HuH-7 (cell line): ENCODE measurements around the gene ENO1.

Source experiments
- DNase-seq: peaks from one replicate; pipeline ENCODE4 v3.0.0; 2011; ENCODE audit warnings: low spot score

ENO1 gene

GRCh38 chr1:8813016-8813763 lies 65.3 kb downstream of the ENO1 start:
- no peak for DNase-seq

- DNase-seq: no peak
Observed at GRCh38 chr1:8812081-8812480, 66.4 kb downstream of the ENO1 start.
